SK-N-MC (cell line): ENCODE data around the gene LOX.
"Not testable (repeated sequence)": the region's sequence is repeated elsewhere in the genome, so short reads cannot be mapped to it uniquely, and the experiment has no call there.

Experiments used
- DNase-seq: peaks from one replicate; pipeline ENCODE4 v3.0.0-alpha.2; 2011; ENCODE audit warnings: low read depth, low spot score
- H3K27ac ChIP-seq: fragments of 200-600 bp; sonication (generic); 2 replicates; pipeline ENCODE4 v1.5.1; 2016; ENCODE audit warnings: mixed run types
- H3K36me3 ChIP-seq: fragments of 200-600 bp; sonication (generic); 2 replicates; pipeline ENCODE4 v1.6.1; 2017; ENCODE audit warnings: antibody characterized with exemption, low read length, mixed read lengths; ENCODE audit not compliant: insufficient read depth
- H3K4me3 ChIP-seq: fragments of 200-600 bp; sonication (generic); 2 replicates; pipeline ENCODE4 v1.5.1; 2016
- H3K9ac ChIP-seq: fragments of 200-600 bp; sonication (generic); 2 replicates; pipeline ENCODE4 v1.8.0; 2017; ENCODE audit warnings: mixed run types, mixed read lengths; ENCODE audit not compliant: insufficient read length
- H3K9me3 ChIP-seq: fragments of 200-600 bp; sonication (generic); 2 replicates; pipeline ENCODE4 v1.6.1; 2017; ENCODE audit warnings: low read depth, mild to moderate bottlenecking, antibody characterized with exemption, low read length, moderate library complexity, mixed read lengths
- EZH2 ChIP-seq: fragments of 200-600 bp; sonication (generic); IDR thresholded peaks from one replicate; pipeline ENCODE4 v1.6.1; 2017; ENCODE audit warnings: antibody characterized with exemption
- FOXP2 ChIP-seq: optimal IDR thresholded peaks from 2 replicates; pipeline ENCODE3; 2011; ENCODE audit warnings: mild to moderate bottlenecking, moderate library complexity; ENCODE audit not compliant: insufficient read depth; ENCODE audit errors: extremely low read length, control extremely low read depth
- POLR2AphosphoS5 ChIP-seq: IDR thresholded peaks from 2 replicates; pipeline ENCODE4 v1.6.1; 2012; ENCODE audit warnings: mild to moderate bottlenecking, low read depth, low read length, borderline replicate concordance

Gene LOX

DNA sequence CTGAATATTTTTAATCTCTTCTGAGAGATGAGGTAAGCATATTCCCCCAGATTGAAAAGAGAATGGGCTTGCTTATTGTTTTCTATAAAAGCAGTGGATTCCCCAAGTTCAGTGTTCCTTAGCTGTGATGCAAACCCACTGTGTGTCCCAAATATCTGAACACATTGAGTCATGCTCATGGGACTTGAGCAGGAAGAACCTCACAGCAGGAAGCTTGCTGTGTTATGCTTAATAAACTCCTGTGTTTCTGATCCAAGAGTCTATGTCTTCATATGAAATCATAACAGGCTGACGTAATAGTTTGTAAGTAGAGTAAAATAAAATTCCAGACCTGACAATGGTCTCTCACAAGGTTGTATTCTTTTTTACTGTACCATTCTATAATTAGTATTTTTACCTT, 24.8 kb upstream of the LOX start:
- peak overlapping the region; percentile 61 for H3K27ac ChIP-seq

DNA sequence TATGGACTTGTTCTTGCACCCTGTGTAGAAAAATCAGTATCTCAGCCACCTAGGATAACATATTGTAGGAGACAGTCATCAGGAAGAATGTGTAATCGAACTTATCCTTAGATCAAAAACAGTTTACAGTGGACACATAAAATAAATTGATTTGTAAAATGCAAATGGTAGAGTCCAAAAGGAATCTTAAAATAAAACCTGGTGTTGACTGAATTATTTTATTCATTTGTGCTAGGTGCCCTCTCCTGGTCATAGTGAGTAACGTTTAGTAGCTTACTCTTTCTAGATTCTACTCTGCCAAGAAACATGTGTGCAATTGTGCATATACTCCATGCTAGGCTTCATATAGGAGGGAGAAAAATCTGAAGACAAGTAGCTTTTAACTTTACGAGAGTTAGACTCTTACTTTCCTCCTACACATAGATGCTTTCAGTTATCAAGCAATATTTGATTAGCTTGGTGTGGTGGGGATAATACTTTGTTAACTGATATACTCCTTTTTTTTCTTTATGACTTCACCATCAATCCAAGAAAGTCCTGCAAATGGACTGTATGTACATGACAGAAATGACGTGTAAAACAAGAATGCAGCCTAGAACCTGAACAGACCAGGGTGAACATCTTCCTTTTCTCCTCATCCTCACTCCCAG, 23.7 kb upstream of the LOX start:
- TF ChIP-seq EZH2 = no peak
- TF ChIP-seq POLR2AphosphoS5 = no peak
- TF ChIP-seq FOXP2 = no peak
- Histone ChIP-seq H3K4me3 (no peak overlapping the region), H3K9me3 (no peaks in the 10 kb centered on the region), H3K36me3 (no peaks in the 10 kb centered on the region), H3K9ac (no peak overlapping the region), H3K27ac (peak overlapping the region; percentile 61)
- peak; percentile 69 for DNase-seq

More for the DNA sequence above, 24.8 kb upstream of the LOX start:
- Histone ChIP-seq H3K4me3 (no peak overlapping the region), H3K36me3 (no peaks in the 10 kb centered on the region), H3K9me3 (no peaks in the 10 kb centered on the region), H3K9ac (peak overlapping the region; percentile 13)
- TF ChIP-seq EZH2 (no peak), POLR2AphosphoS5 (no peak), FOXP2 (no peak)
- DNase-seq = no peak

DNA sequence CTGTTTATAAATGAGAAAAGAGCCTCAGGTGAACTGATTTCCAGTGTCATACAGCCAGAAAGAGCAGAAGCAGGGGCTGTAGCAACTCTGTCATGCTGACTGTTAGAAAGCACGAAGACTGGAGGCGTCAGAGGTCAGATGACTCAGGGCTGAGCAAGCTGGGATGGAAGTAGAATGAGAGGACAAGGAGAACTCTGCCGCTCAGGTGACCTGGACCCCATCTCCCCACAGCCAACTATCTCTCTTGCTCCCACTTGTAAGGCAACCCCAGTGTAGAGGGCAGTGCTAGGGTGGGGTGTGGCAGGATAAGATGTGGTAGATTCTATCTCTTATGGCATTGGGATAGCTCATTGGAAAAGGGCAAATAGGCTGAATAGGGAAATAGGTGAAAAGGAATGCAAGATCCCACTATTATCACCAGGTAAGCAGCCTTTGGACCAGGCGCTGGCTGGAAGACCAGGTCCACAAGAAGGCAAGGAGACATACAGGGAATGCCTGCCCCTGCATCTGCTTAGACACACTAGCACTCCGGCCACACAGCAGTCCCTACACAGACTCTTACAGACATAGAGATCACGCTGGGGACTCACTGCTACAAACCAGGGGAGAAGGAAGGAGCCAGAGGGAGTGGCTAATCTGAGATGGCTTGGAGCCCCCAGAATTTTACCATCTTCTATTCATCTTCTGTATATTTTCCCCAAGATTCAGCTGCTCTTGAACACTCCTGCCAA, 21.2 kb upstream of the LOX start:
- no peak overlapping the region for H3K9ac ChIP-seq
- no peaks in the 10 kb centered on the region for H3K36me3 ChIP-seq
- no peak overlapping the region for H3K4me3 ChIP-seq
- H3K9me3 ChIP-seq = no peaks in the 10 kb centered on the region
- no peak overlapping the region for H3K27ac ChIP-seq
- no peak for TF ChIP-seq POLR2AphosphoS5
- TF ChIP-seq FOXP2 = no peak
- TF ChIP-seq EZH2 = no peak
- no peak for DNase-seq

DNA sequence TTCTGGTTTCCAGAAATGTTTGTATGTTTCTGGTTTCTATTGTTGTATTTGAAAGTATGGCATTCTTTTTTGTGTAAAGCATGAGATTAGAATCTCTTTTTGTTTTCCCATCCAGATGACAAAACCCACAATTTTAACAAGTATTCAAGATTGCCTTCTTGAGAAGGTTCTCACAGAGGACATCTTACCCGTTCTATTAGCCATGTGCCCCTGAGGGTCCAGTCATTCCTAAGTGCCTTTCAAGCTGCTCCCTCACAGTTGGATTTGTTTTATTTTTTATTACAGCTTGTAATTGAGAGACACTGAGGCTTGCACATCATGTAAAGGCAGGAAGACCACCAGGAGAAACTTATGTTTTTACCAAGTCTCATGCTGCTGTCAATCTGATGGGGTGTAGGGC, 19.3 kb upstream of the LOX start:
- H3K9me3 ChIP-seq = no peaks in the 10 kb centered on the region
- TF ChIP-seq POLR2AphosphoS5 (no peak), EZH2 (no peak), FOXP2 (no peak)
- no peak overlapping the region for H3K4me3 ChIP-seq
- no peak overlapping the region for H3K9ac ChIP-seq
- H3K36me3 ChIP-seq = no peaks in the 10 kb centered on the region
- no peak overlapping the region for H3K27ac ChIP-seq
- DNase-seq = no peak

DNA sequence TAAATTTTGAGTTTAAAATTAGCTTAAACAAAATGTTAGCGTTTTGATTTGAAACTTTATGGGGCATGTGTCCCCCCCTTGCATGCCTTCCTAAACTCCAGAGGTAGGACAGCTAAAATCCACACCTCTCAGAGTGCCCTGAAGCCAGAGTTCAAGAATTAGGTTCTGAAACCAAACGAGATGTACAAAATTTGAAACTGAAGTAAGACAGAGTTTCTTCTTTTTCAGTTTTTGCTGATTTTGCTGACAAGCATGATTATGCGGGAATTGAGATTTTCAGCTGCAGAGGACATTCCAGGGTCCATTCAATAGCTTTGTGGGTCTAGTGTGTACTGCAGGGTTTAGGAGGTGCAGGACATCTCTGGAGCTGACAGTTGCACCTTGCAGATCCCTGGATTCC, 17.1 kb upstream of the LOX start:
- Histone ChIP-seq H3K9me3 (no peaks in the 10 kb centered on the region), H3K27ac (no peak overlapping the region), H3K36me3 (no peaks in the 10 kb centered on the region), H3K4me3 (no peak overlapping the region), H3K9ac (no peak overlapping the region)
- no peak for TF ChIP-seq POLR2AphosphoS5
- no peak for TF ChIP-seq EZH2
- TF ChIP-seq FOXP2 = no peak
- no peak for DNase-seq

DNA sequence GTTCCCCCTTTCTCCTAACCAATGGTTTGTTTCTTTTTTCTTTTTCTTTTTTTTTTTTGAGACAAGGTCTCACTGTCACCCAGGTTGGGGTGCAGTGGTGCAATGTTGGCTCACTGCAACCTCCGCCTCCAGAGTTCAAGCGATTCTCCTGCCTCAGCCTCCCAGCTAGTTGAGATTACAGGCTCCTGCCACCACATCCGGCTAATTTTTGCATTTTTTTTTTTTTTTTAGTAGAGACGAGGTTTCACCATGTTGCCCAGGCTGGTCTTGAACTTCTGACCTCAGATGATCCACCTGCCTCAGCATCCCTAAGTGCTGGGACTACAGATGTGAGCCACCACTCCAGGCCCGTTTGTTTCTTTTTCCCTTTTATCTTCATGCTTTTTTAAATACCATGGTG, 16.2 kb upstream of the LOX start:
- H3K9me3 ChIP-seq, DNase-seq, H3K9ac ChIP-seq, H3K27ac ChIP-seq, H3K4me3 ChIP-seq, H3K36me3 ChIP-seq: not testable (repeated sequence)

DNA sequence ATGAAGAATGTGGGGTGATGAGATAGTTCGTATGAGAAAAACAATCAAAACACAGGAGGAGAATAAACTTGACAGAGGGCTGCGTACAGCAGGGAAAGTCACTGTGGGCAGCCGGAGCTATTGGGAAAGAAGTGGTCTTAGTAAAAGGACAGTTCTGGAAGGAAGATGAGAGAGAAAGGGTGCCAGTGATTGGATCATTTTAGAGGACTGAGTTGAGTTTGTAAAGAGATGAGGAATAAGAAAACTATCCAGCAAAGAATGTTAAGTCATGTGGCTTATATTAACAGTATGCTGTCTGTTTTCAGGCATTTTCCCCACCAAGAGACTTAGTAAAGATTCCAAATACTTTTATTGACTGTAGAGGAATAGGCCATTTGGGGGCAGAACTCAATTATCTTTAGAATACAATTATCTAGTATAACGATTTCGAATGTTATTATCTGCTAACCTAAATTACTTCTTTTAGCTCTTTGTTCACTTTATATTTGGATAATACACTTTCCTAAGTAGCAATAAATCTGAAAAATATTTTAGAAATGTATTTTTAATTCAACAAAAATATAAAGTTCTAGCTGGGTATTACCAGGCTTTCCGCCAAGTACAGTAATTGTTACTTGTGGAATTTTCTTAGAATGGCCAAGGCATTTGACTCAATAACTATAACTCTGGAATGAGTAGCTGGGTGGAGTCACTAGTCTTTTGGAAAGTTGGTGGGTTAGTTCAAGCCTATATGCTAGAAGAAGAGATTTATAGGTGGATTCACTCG, 15.5 kb upstream of the LOX start:
- DNase-seq = no peak
- no peak overlapping the region for H3K4me3 ChIP-seq
- TF ChIP-seq EZH2 (no peak), FOXP2 (no peak), POLR2AphosphoS5 (no peak)
- no peaks in the 10 kb centered on the region for H3K36me3 ChIP-seq
- H3K9ac ChIP-seq = no peak overlapping the region
- peak overlapping the region; percentile 37; the same call in 1 of the 2 replicates for H3K27ac ChIP-seq
- H3K9me3 ChIP-seq = no peaks in the 10 kb centered on the region

DNA sequence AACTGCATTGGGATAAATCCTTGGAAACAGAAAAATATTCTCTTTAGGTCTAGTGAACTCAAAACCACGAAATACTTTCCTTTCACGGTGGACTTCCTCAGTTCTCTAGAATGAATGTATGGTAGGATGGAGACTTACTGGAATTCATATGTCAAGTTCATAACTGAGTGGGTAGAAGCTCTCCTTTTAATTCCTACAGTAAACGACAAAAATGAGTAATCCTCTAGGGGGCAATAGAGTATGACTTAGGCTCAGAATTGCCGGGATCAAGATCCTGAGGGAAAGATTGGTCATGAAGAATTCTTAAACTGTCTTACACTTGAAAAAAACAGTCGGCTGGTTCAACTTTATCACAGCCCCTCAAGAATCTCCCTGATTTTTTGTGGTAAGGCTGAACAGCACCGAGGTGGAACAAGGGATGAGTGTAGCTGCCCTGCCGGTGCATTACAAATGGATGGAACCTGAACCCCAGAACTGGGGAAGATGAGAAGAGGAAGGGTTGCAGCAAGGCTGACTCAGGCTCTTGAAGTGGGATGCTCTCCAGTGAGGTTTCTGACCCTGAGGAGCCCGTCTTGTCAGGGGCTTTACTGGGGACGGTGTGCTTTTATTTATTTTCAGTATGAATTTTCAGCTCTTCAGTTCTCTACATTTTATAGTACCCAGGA, 14.0 kb upstream of the LOX start:
- no peaks in the 10 kb centered on the region for H3K36me3 ChIP-seq

More for the DNA sequence above, 14.0 kb upstream of the LOX start:
- Histone ChIP-seq H3K9ac (no peak overlapping the region), H3K4me3 (no peak overlapping the region), H3K27ac (no peak overlapping the region), H3K9me3 (no peaks in the 10 kb centered on the region)
- peak; percentile 26 for DNase-seq
- TF ChIP-seq EZH2 (no peak), FOXP2 (no peak), POLR2AphosphoS5 (no peak)
